Measurements from ENCODE around the gene PCNX3. TPM values are rescaled to one million over a fixed set of nuclear protein-coding genes. Genes with fewer than 3 reads are reported as not detected.
A peak's percentile ranks its signal among the peaks of the same experiment; 100 is the strongest.

The PCNX3 gene
- polyA plus RNA-seq, 2 donors = 15.0 to 16.1 TPM

GRCh38 chr11:65588199-65589054 is 27.1 kb upstream of the PCNX3 start:
- H3K4me3 ChIP-seq (ENCODE audit: low read depth in 1 of 2, low read length in 2 of 2) = no peak overlapping the region
- 50 to 53% methylated on average over 13 of the region's 13 CpGs for WGBS, 2 donors
- peak overlapping the region; percentile 67 to 75 for H3K27ac ChIP-seq (ENCODE audit: low read depth in 2 of 2, low read length in 1 of 2)
- peaks cover 0 to 27% of the 10 kb centered on the region in 2 donors for H3K36me3 ChIP-seq (ENCODE audit: control insufficient read depth in 2 of 2, insufficient read depth in 2 of 2, low read length in 1 of 2)
- H3K27me3 ChIP-seq (ENCODE audit: control insufficient read depth in 1 of 2, insufficient read depth in 2 of 2, low read length in 2 of 2) = no peaks in the 10 kb centered on the region
- peaks cover 6 to 32% of the 10 kb centered on the region in 2 donors for H3K4me1 ChIP-seq (ENCODE audit: control insufficient read depth in 2 of 2, insufficient read depth in 2 of 2, low read length in 1 of 2)
- no peaks in the 10 kb centered on the region for H3K9me3 ChIP-seq (ENCODE audit: control insufficient read depth in 2 of 2, insufficient read depth in 1 of 2, low read depth in 1 of 2, low read length in 1 of 2)

GRCh38 chr11:65589444-65590239 is 25.9 kb upstream of the PCNX3 start:
- Histone ChIP-seq H3K9me3 (ENCODE audit: control insufficient read depth in 2 of 2, insufficient read depth in 1 of 2, low read depth in 1 of 2, low read length in 1 of 2) (no peaks in the 10 kb centered on the region), H3K27ac (ENCODE audit: low read depth in 2 of 2, low read length in 1 of 2) (peak overlapping the region in 1 of 2 donors; percentile 16), H3K4me1 (ENCODE audit: control insufficient read depth in 2 of 2, insufficient read depth in 2 of 2, low read length in 1 of 2) (peaks cover 9 to 33% of the 10 kb centered on the region in 2 donors), H3K36me3 (ENCODE audit: control insufficient read depth in 2 of 2, insufficient read depth in 2 of 2, low read length in 1 of 2) (peaks cover 0 to 24% of the 10 kb centered on the region in 2 donors), H3K27me3 (ENCODE audit: control insufficient read depth in 1 of 2, insufficient read depth in 2 of 2, low read length in 2 of 2) (no peaks in the 10 kb centered on the region), H3K4me3 (ENCODE audit: low read depth in 1 of 2, low read length in 2 of 2) (no peak overlapping the region)
- 52 to 59% methylated on average over 8 to 9 of the region's 9 CpGs for WGBS, 2 donors

- no peaks in the 10 kb centered on the region for H3K27me3 ChIP-seq (ENCODE audit: control insufficient read depth in 1 of 2, insufficient read depth in 2 of 2, low read length in 2 of 2)
- no peaks in the 10 kb centered on the region for H3K9me3 ChIP-seq (ENCODE audit: control insufficient read depth in 2 of 2, insufficient read depth in 1 of 2, low read depth in 1 of 2, low read length in 1 of 2)
- no peak overlapping the region for H3K27ac ChIP-seq (ENCODE audit: low read depth in 2 of 2, low read length in 1 of 2)
- no peak overlapping the region for H3K4me3 ChIP-seq (ENCODE audit: low read depth in 1 of 2, low read length in 2 of 2)
- 47 to 58% methylated on average over 8 of the region's 8 CpGs for WGBS, 2 donors
- peaks cover 0 to 21% of the 10 kb centered on the region in 2 donors for H3K36me3 ChIP-seq (ENCODE audit: control insufficient read depth in 2 of 2, insufficient read depth in 2 of 2, low read length in 1 of 2)
- H3K4me1 ChIP-seq (ENCODE audit: control insufficient read depth in 2 of 2, insufficient read depth in 2 of 2, low read length in 1 of 2) = peaks cover 10 to 36% of the 10 kb centered on the region in 2 donors
Measured at GRCh38 chr11:65590240-65590738, 25.3 kb upstream of the PCNX3 start.

GRCh38 chr11:65591939-65592857 is 23.4 kb upstream of the PCNX3 start:
- Histone ChIP-seq H3K27ac (ENCODE audit: low read depth in 2 of 2, low read length in 1 of 2) (peak overlapping the region; percentile 69 to 79), H3K4me1 (ENCODE audit: control insufficient read depth in 2 of 2, insufficient read depth in 2 of 2, low read length in 1 of 2) (peaks cover 13 to 40% of the 10 kb centered on the region in 2 donors), H3K9me3 (ENCODE audit: control insufficient read depth in 2 of 2, insufficient read depth in 1 of 2, low read depth in 1 of 2, low read length in 1 of 2) (no peaks in the 10 kb centered on the region), H3K36me3 (ENCODE audit: control insufficient read depth in 2 of 2, insufficient read depth in 2 of 2, low read length in 1 of 2) (peaks cover 0 to 21% of the 10 kb centered on the region in 2 donors), H3K4me3 (ENCODE audit: low read depth in 1 of 2, low read length in 2 of 2) (peak overlapping the region; percentile 15 to 26), H3K27me3 (ENCODE audit: control insufficient read depth in 1 of 2, insufficient read depth in 2 of 2, low read length in 2 of 2) (no peaks in the 10 kb centered on the region)
- WGBS, 2 donors = 39 to 44% methylated on average over 103 to 106 of the region's 106 CpGs

- H3K4me3 ChIP-seq (ENCODE audit: low read depth in 1 of 2, low read length in 2 of 2) = no peak overlapping the region
- no peaks in the 10 kb centered on the region for H3K27me3 ChIP-seq (ENCODE audit: control insufficient read depth in 1 of 2, insufficient read depth in 2 of 2, low read length in 2 of 2)
- H3K9me3 ChIP-seq (ENCODE audit: control insufficient read depth in 2 of 2, insufficient read depth in 1 of 2, low read depth in 1 of 2, low read length in 1 of 2) = no peaks in the 10 kb centered on the region
- 56 to 69% methylated on average over 22 of the region's 22 CpGs for WGBS, 2 donors
- peaks cover 13 to 38% of the 10 kb centered on the region in 2 donors for H3K4me1 ChIP-seq (ENCODE audit: control insufficient read depth in 2 of 2, insufficient read depth in 2 of 2, low read length in 1 of 2)
- H3K36me3 ChIP-seq (ENCODE audit: control insufficient read depth in 2 of 2, insufficient read depth in 2 of 2, low read length in 1 of 2) = peaks cover 5 to 26% of the 10 kb centered on the region in 2 donors
- H3K27ac ChIP-seq (ENCODE audit: low read depth in 2 of 2, low read length in 1 of 2) = peak overlapping the region; percentile 69 to 79
Measured at GRCh38 chr11:65592858-65593517, 22.6 kb upstream of the PCNX3 start.

- no peaks in the 10 kb centered on the region for H3K9me3 ChIP-seq (ENCODE audit: control insufficient read depth in 2 of 2, insufficient read depth in 1 of 2, low read depth in 1 of 2, low read length in 1 of 2)
- WGBS, 2 donors = 60 to 73% methylated on average over 26 of the region's 26 CpGs
- H3K4me1 ChIP-seq (ENCODE audit: control insufficient read depth in 2 of 2, insufficient read depth in 2 of 2, low read length in 1 of 2) = peaks cover 10 to 32% of the 10 kb centered on the region in 2 donors
- H3K27me3 ChIP-seq (ENCODE audit: control insufficient read depth in 1 of 2, insufficient read depth in 2 of 2, low read length in 2 of 2) = no peaks in the 10 kb centered on the region
- peak overlapping the region; percentile 16 to 79 for H3K27ac ChIP-seq (ENCODE audit: low read depth in 2 of 2, low read length in 1 of 2)
- peaks cover 12 to 33% of the 10 kb centered on the region in 2 donors for H3K36me3 ChIP-seq (ENCODE audit: control insufficient read depth in 2 of 2, insufficient read depth in 2 of 2, low read length in 1 of 2)
- H3K4me3 ChIP-seq (ENCODE audit: low read depth in 1 of 2, low read length in 2 of 2) = no peak overlapping the region
Measured at GRCh38 chr11:65593518-65594414, 21.8 kb upstream of the PCNX3 start.

GRCh38 chr11:65595131-65595530 is 20.4 kb upstream of the PCNX3 start:
- no peaks in the 10 kb centered on the region for H3K27me3 ChIP-seq (ENCODE audit: control insufficient read depth in 1 of 2, insufficient read depth in 2 of 2, low read length in 2 of 2)
- peaks cover 10 to 32% of the 10 kb centered on the region in 2 donors for H3K4me1 ChIP-seq (ENCODE audit: control insufficient read depth in 2 of 2, insufficient read depth in 2 of 2, low read length in 1 of 2)
- H3K27ac ChIP-seq (ENCODE audit: low read depth in 2 of 2, low read length in 1 of 2) = peak overlapping the region in 1 of 2 donors; percentile 81
- peaks cover 13 to 36% of the 10 kb centered on the region in 2 donors for H3K36me3 ChIP-seq (ENCODE audit: control insufficient read depth in 2 of 2, insufficient read depth in 2 of 2, low read length in 1 of 2)
- no peaks in the 10 kb centered on the region for H3K9me3 ChIP-seq (ENCODE audit: control insufficient read depth in 2 of 2, insufficient read depth in 1 of 2, low read depth in 1 of 2, low read length in 1 of 2)
- H3K4me3 ChIP-seq (ENCODE audit: low read depth in 1 of 2, low read length in 2 of 2) = peak overlapping the region in 1 of 2 donors; percentile 10
- 48 to 49% methylated on average over 3 of the region's 3 CpGs for WGBS, 2 donors
